ENCODE measurements around the gene NOS3.

DNA sequence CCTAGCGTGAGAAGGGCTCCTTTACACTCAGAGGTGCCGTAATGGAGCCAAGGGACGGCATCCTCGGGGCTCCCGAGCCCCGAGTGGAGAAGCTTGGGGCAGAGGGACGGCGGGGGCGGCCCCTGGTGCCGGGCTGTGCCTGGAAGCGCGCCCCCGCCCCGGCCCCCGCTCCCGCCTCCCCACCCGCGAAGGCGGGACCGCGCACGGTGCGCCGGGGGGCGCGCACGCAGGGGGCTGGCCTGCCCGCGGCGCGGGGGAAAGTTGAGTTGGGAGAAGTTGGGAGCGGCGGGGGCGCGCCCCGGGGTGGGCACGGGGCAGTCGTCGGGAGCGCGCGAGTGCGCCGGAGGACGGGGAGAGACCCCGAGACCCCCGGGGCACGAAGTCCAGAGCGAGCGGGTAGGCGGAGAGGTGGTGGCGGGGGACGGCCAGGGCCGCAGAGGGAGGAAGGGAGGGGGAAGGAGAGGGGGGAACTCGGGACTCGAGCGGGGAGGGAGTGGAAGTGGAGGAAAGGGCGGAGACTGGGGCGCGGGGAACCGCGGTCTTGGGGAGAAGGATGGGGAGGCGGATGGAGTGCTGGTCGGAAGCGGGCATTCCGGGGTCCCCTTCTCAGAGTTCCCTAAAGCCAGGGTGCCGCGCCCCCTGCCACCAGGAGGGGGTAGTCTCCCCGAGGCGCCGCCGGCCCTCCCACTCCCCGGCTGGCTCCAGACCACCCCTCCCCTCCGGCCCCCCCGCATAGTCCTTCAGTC, 68.7 kb downstream of the NOS3 start, which contains the start of gene SLC4A2:
- TF ChIP-seq ZNF596 (tag by site-specific recombination; IDR thresholded peaks at IDR 0.05) (no peak), KLF9 (tag by site-specific recombination; IDR thresholded peaks at IDR 0.05; ENCODE audit: low read depth) (peak; percentile 74; the same call in 1 of the 2 replicates), MEIS1 (CRISPR knock-in tag; IDR thresholded peaks at IDR 0.05; ENCODE audit: borderline replicate concordance) (no peak), ZNF558 (tag by site-specific recombination; IDR thresholded peaks at IDR 0.05) (no peak), ZNF2 (tag by site-specific recombination; IDR thresholded peaks at IDR 0.05) (no peak), ZNF146 (tag by site-specific recombination; IDR thresholded peaks at IDR 0.05) (no peak), ZNF138 (tag by site-specific recombination; IDR thresholded peaks at IDR 0.05; ENCODE audit: borderline replicate concordance) (0 out of 2 replicates have a peak, but pooled peaks have one; percentile 33), REST (tag by site-specific recombination; IDR thresholded peaks at IDR 0.05) (no peak)
- TF ChIP-seq, protein P1, sequence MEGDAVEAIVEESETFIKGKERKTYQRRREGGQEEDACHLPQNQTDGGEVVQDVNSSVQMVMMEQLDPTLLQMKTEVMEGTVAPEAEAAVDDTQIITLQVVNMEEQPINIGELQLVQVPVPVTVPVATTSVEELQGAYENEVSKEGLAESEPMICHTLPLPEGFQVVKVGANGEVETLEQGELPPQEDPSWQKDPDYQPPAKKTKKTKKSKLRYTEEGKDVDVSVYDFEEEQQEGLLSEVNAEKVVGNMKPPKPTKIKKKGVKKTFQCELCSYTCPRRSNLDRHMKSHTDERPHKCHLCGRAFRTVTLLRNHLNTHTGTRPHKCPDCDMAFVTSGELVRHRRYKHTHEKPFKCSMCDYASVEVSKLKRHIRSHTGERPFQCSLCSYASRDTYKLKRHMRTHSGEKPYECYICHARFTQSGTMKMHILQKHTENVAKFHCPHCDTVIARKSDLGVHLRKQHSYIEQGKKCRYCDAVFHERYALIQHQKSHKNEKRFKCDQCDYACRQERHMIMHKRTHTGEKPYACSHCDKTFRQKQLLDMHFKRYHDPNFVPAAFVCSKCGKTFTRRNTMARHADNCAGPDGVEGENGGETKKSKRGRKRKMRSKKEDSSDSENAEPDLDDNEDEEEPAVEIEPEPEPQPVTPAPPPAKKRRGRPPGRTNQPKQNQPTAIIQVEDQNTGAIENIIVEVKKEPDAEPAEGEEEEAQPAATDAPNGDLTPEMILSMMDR (tag by site-specific recombination; IDR thresholded peaks at IDR 0.05), result peak; percentile 67

Data from HEK293 (cell line).